NB4 (cell line): ENCODE measurements around the gene ROR2.

Source experiments
- CTCF ChIP-seq: IDR thresholded peaks from one replicate; pipeline ENCODE4 v1.5.1; 2012; ENCODE audit warnings: low read depth, low read length
- MAX ChIP-seq: IDR thresholded peaks from 2 replicates; pipeline ENCODE4 v1.6.1; 2011; ENCODE audit warnings: low read depth, low read length
- MYC ChIP-seq: IDR thresholded peaks from 2 replicates; pipeline ENCODE4 v1.6.1; 2011; ENCODE audit warnings: low read depth, low read length
- POLR2A ChIP-seq: IDR thresholded peaks from 2 replicates; pipeline ENCODE4 v1.6.1; 2011; ENCODE audit warnings: mild to moderate bottlenecking; ENCODE audit not compliant: insufficient read length; ENCODE audit errors: extremely low read depth

GRCh38 chr9:91978740-91979414 is 28.8 kb upstream of the ROR2 start:
- TF ChIP-seq CTCF (peak; percentile 73), MAX (no peak), POLR2A (no peak), MYC (no peak)
